Measurements from ENCODE around the gene KRT6A.
"Not testable (repeated sequence)": the region's sequence is repeated elsewhere in the genome, so short reads cannot be mapped to it uniquely, and the experiment has no call there.

Gene KRT6A

DNA sequence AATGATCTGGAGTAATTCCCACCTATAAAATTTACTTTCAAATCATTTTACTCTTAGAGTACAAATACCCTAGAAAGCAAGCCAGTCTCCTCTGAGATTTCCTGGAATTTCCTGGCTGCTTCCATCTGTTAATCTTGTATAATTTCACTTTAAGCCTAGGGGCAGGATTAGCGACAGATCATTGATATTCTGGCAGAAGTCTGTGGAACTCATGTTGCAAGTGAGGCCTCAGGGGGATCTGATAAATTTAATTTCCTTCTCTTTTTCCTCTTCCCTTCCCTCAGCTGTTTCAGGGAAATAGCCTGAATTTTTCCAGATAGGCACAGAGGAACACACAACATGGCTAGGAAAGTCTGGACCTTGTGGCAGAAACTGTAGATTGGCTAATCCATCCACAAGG is 5.9 kb upstream of the KRT6A start:
- Mint-ChIP-seq H3K4me1 (no peaks in the 10 kb centered on the region), H3K27me3 (peaks cover under 1% of the 10 kb centered on the region), H3K9me3 (no peaks in the 10 kb centered on the region), H3K36me3 (ENCODE audit: low read depth) (no peaks in the 10 kb centered on the region), H3K4me3 (no peak overlapping the region), H3K27ac (no peak overlapping the region)
- no peak for DNase-seq
- ATAC-seq = no peak

DNA sequence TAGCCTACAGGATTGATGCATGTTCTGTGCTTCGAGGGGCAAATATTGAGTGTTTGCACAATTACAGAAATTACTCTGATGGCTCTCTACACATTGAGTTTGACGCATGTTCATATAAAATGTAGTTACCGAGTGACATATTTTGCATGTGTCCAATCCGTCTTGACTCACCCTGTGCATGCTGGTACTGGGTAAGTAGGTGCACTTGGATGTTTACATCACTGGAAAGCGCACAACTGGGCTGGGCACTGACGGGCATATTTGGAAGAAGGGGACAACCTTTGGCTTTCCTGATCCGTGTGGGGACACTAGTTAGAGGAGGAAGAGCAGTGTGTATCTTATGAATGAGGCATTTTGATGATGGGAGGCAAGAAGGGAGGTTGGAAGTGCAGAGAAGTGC is 4.9 kb upstream of the KRT6A start:
- H3K4me1 Mint-ChIP-seq = no peaks in the 10 kb centered on the region
- H3K27me3 Mint-ChIP-seq = peaks cover 10% of the 10 kb centered on the region
- no peaks in the 10 kb centered on the region for H3K36me3 Mint-ChIP-seq (ENCODE audit: low read depth)
- no peaks in the 10 kb centered on the region for H3K9me3 Mint-ChIP-seq
- ATAC-seq (no peak), DNase-seq (no peak)
- H3K4me3 Mint-ChIP-seq = no peak overlapping the region
- H3K27ac Mint-ChIP-seq = no peak overlapping the region

- no peak overlapping the region for H3K27ac Mint-ChIP-seq
- no peaks in the 10 kb centered on the region for H3K4me1 Mint-ChIP-seq
- no peaks in the 10 kb centered on the region for H3K9me3 Mint-ChIP-seq
- H3K27me3 Mint-ChIP-seq = peaks cover 14% of the 10 kb centered on the region
- ATAC-seq = no peak
- DNase-seq = no peak
- H3K36me3 Mint-ChIP-seq (ENCODE audit: low read depth) = no peaks in the 10 kb centered on the region
- no peak overlapping the region for H3K4me3 Mint-ChIP-seq
These were observed 3.6 kb upstream of the KRT6A start for GRCh38 chr12:52496590-52497071.

- Mint-ChIP-seq H3K4me3 (no peak overlapping the region), H3K4me1 (no peaks in the 10 kb centered on the region), H3K27ac (no peak overlapping the region), H3K36me3 (ENCODE audit: low read depth) (no peaks in the 10 kb centered on the region), H3K27me3 (peaks cover 18% of the 10 kb centered on the region), H3K9me3 (no peaks in the 10 kb centered on the region)
- ATAC-seq (no peak), DNase-seq (no peak)
These were observed 3.0 kb upstream of the KRT6A start for GRCh38 chr12:52496054-52496453.

DNA sequence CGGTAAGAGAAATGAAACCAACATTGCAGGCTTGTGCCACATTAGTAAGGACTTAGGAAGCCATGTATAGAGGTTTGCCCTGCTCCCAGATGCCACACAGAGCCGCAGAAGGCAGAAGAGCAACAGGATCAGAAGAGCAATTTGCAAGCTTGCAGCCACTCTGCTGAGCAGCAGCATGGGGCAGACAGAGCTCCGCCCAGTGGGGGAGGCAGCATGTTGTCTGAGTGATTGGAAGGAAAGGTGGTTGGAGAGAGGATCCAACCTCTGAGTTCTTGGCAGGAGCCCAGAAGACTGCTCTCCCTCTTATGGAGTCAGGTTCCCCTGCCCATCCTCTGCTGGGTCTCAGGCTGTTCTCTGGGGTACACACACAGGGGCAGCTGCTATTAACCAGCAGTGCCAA is 2.3 kb upstream of the KRT6A start:
- no peak for DNase-seq
- peaks cover 20% of the 10 kb centered on the region for H3K27me3 Mint-ChIP-seq
- H3K9me3 Mint-ChIP-seq = no peaks in the 10 kb centered on the region
- no peak overlapping the region for H3K27ac Mint-ChIP-seq
- no peak for ATAC-seq
- H3K4me1 Mint-ChIP-seq = no peaks in the 10 kb centered on the region
- no peaks in the 10 kb centered on the region for H3K36me3 Mint-ChIP-seq (ENCODE audit: low read depth)
- H3K4me3 Mint-ChIP-seq = no peak overlapping the region

GRCh38 chr12:52494518-52494917 is 1.5 kb upstream of the KRT6A start:
- ATAC-seq (no peak), DNase-seq (no peak)
- no peaks in the 10 kb centered on the region for H3K36me3 Mint-ChIP-seq (ENCODE audit: low read depth)
- H3K27me3 Mint-ChIP-seq = peaks cover 20% of the 10 kb centered on the region
- no peaks in the 10 kb centered on the region for H3K4me1 Mint-ChIP-seq
- no peak overlapping the region for H3K27ac Mint-ChIP-seq
- H3K9me3 Mint-ChIP-seq = no peaks in the 10 kb centered on the region
- no peak overlapping the region for H3K4me3 Mint-ChIP-seq

DNA sequence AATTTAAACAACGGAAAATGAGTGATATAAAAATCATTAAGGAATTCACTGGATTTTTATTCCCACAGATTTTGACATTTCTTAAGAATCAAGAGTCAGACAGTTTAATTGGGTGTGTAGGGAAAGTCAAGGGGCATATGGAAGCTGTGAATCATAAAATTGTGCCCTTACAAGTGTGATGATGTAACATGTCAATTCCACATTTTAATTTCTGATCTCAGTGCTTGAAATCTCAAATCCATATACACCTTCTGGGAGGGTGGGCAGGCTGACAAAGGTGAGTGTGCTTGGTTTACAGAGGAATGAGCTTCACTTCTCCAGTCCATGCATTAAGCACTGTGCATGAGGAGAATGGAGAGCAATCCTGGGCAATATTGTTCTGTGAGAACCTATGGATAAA is 1.0 kb upstream of the KRT6A start:
- Mint-ChIP-seq H3K27ac (no peak overlapping the region), H3K4me3 (no peak overlapping the region), H3K36me3 (ENCODE audit: low read depth) (no peaks in the 10 kb centered on the region), H3K4me1 (no peaks in the 10 kb centered on the region), H3K27me3 (peaks cover 20% of the 10 kb centered on the region), H3K9me3 (no peaks in the 10 kb centered on the region)
- DNase-seq (no peak), ATAC-seq (no peak)

- not testable (repeated sequence) for H3K9me3 Mint-ChIP-seq; H3K4me3 Mint-ChIP-seq; ATAC-seq; H3K27ac Mint-ChIP-seq; DNase-seq; H3K36me3 Mint-ChIP-seq (ENCODE audit: low read depth); H3K4me1 Mint-ChIP-seq
- peaks cover 20% of the 10 kb centered on the region for H3K27me3 Mint-ChIP-seq
These were observed 652 bp downstream of the KRT6A start for GRCh38 chr12:52492405-52492804.

DNA sequence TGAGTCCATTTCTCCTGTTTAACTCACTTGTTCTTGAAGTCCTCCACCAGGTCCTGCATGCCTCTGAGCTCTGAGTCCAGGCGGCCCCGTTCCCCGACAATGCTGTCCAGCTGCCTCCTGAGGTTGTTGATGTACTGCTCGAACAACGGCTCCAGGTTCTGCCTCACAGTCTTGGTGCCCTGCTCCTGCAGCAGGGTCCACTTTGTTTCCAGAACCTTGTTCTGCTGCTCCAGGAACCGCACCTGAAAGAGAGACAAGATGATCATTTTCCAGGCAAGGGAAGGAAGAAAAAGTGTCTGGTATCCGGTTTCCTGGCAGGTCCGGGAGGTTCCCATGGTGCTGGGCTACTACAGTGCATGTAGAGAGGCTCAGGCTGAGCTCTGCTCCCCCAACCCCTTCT is 1.6 kb downstream of the KRT6A start:
- H3K36me3 Mint-ChIP-seq (ENCODE audit: low read depth); H3K9me3 Mint-ChIP-seq; DNase-seq; ATAC-seq; H3K4me3 Mint-ChIP-seq; H3K27ac Mint-ChIP-seq; H3K4me1 Mint-ChIP-seq: not testable (repeated sequence)
- H3K27me3 Mint-ChIP-seq = peaks cover 20% of the 10 kb centered on the region

- H3K4me3 Mint-ChIP-seq = no peak overlapping the region
- no peak overlapping the region for H3K27ac Mint-ChIP-seq
- ATAC-seq (no peak), DNase-seq (no peak)
- no peaks in the 10 kb centered on the region for H3K36me3 Mint-ChIP-seq (ENCODE audit: low read depth)
- no peaks in the 10 kb centered on the region for H3K4me1 Mint-ChIP-seq
- peaks cover 31% of the 10 kb centered on the region for H3K27me3 Mint-ChIP-seq
- H3K9me3 Mint-ChIP-seq = peaks cover 9% of the 10 kb centered on the region
These were observed 4.3 kb downstream of the KRT6A start for GRCh38 chr12:52488736-52489135.

DNA sequence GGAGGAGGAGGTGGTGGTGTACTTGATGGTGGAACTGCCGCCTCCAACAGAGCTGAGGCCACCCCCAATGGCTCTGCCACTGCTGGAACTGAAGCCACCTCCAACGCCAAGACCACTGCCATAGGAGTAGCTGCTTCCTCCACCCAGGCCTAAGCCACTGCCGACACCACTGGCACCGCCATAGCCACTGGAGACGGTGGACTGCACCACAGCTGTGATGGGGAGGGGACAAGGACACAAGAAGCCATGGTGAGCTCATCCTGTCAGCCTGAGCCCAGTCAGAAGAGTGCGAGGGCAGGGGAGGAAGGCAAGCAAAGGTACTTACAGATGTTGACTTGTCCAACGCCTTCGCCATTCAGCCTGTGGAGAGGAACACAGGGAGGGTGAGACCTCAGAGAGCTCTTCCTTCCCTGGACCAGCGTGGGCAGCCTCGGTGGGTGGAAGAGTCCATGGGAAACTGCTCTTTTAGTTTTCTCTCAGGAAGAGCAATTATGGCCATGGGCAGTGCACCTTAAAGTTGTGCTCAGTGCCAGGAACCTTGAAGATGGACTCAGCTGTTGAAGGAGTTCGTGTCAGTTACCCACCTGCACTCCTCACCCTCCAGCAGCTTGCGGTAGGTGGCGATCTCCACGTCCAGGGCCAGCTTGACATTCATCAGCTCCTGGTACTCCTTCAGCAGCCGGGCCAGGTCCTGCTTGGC is 5.2 kb downstream of the KRT6A start:
- not testable (repeated sequence) for H3K27ac Mint-ChIP-seq

DNA sequence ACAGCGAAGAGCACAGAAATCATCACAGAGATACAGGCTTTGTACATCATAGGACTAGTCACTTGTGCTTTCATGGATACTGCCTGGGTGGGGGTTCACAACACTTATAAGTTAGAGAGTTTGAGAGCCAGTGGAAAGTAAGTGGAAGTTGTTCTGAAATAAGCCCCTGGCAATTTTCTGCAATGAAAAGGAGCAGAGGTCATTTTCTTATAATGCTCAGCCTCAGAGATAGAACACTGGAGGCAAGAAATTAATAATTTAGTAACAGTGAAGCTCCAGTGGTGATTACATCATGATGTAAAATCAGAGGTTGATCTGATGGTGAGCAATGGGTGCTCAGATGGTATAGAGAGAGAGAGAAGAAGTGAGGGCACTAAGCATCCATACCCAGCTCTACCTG is 5.8 kb downstream of the KRT6A start:
- Mint-ChIP-seq H3K9me3 (peaks cover 9% of the 10 kb centered on the region), H3K27ac (no peak overlapping the region), H3K4me3 (no peak overlapping the region), H3K36me3 (ENCODE audit: low read depth) (no peaks in the 10 kb centered on the region), H3K27me3 (peaks cover 35% of the 10 kb centered on the region), H3K4me1 (no peaks in the 10 kb centered on the region)
- ATAC-seq (no peak), DNase-seq (no peak)

More for the DNA sequence above, 5.2 kb downstream of the KRT6A start:
- ATAC-seq; H3K4me1 Mint-ChIP-seq; H3K36me3 Mint-ChIP-seq (ENCODE audit: low read depth); H3K4me3 Mint-ChIP-seq; H3K9me3 Mint-ChIP-seq; DNase-seq: not testable (repeated sequence)
- H3K27me3 Mint-ChIP-seq = peaks cover 32% of the 10 kb centered on the region

- Mint-ChIP-seq H3K4me1 (no peaks in the 10 kb centered on the region), H3K4me3 (no peak overlapping the region), H3K27me3 (peaks cover 30% of the 10 kb centered on the region), H3K27ac (no peak overlapping the region), H3K9me3 (peaks cover 9% of the 10 kb centered on the region), H3K36me3 (ENCODE audit: low read depth) (no peaks in the 10 kb centered on the region)
- ATAC-seq (no peak), DNase-seq (no peak)
These were observed 6.6 kb downstream of the KRT6A start for GRCh38 chr12:52486166-52487105.

DNA sequence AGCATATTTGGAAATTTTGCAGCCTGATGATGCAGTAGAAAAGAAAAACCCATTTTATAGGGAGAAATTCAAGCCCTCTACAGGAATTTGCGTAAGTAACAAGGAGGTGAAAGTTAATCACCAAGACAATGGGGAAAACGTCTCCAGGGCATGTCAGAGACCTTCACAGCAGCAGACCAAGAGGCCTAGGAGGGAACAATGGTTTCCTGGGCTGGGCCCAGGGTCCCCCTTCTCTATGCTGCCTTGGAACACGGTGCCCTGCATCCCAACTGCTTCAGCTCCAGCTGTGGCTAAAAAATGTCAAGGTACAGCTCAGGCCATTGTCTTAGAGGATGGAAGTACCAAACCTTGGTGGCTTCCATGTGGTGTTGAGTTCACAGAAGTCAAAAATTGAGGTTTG is 13.0 kb downstream of the KRT6A start:
- Mint-ChIP-seq H3K36me3 (ENCODE audit: low read depth) (no peaks in the 10 kb centered on the region), H3K4me1 (no peaks in the 10 kb centered on the region), H3K4me3 (no peak overlapping the region), H3K27ac (no peak overlapping the region), H3K27me3 (peaks cover 24% of the 10 kb centered on the region), H3K9me3 (peaks cover 8% of the 10 kb centered on the region)
- no peak for DNase-seq
- no peak for ATAC-seq

DNA sequence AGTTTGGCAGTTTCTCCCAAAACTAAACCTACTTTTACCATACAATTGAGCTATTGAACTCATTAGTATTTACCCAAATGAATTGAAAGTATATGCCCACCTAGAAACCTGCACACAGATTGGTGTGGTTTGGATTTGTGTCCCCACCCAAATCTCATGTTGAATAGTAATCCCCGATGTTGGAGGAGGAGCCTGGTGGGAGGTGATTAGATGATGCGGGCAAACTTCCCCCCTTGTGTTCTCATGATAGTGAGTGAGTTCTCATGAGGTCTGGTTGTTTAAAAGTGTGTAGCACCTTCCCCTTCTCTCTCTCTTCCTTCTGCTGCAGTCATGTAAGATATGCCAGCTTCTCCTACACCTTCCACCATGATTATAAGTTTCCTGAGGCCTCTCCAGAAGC is 15.4 kb downstream of the KRT6A start:
- Mint-ChIP-seq H3K36me3 (ENCODE audit: low read depth) (no peaks in the 10 kb centered on the region), H3K27me3 (peaks cover 5% of the 10 kb centered on the region), H3K27ac (no peak overlapping the region), H3K4me3 (no peak overlapping the region), H3K9me3 (peaks cover 4% of the 10 kb centered on the region), H3K4me1 (no peaks in the 10 kb centered on the region)
- DNase-seq (no peak), ATAC-seq (no peak)
